Measurements from ENCODE around the gene RPS6KA1. TPM values are rescaled to one million over a fixed set of nuclear protein-coding genes. Genes with fewer than 3 reads are reported as not detected.

RPS6KA1 gene
- total and polyA plus RNA-seq, 10 of the 15 experiments (the other 5 are each of a cell fraction or from before 2014, with no cell fraction given): 5.0 to 136 (median 91.5) TPM

DNA sequence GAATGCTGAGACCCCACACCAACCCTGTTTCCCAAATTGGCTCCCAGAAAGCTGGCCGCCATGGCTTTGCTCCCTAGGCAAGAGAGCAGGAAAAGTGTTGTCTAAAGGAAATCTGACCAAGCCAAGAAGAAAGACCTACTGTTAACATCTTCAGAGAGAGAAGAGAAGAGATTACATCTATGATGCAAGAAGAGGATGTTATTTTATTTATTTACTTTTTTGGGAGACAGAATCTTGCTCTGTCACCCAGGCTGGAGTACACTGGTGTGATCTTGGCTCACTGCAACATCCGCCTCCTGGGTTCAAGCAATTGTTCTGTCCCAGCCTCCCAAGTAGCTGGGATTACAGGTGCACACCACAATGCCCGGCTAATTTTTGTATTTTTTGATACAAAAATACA lies 35.6 kb upstream of the RPS6KA1 start:
- H3K9me3 ChIP-seq (replicated peaks; ENCODE audit: control insufficient read depth, insufficient read depth, low read length): no peaks in the 10 kb centered on the region
- no peak overlapping the region for H3K4me2 ChIP-seq (ENCODE audit: control insufficient read depth, insufficient read depth)
- ChIA-PET RAD21 (ENCODE audit: unreplicated experiment) (no interaction called here), SMC1A (ENCODE audit: uncharacterized antibody, unreplicated experiment) (no interaction called here), POLR2A (interaction anchor here (0.6 kb wide), 2 partner anchors 51 to 374 kb away, joined by 3 to 6 read pairs; no protein-coding TSS in a partner anchor), CTCF (no interaction called here)
- no TSS peak for BruUV-seq (replicated peaks)
- H2AFZ ChIP-seq (ENCODE audit: control insufficient read depth, low read depth, low read length): no peak overlapping the region
- no peaks in the 10 kb centered on the region for H3K36me3 ChIP-seq (ENCODE audit: control insufficient read depth in 2 of 2, insufficient read depth in 2 of 2, low read length in 1 of 2)
- no peak overlapping the region for H3K27ac ChIP-seq (ENCODE audit: control insufficient read depth, insufficient read depth)
- intact Hi-C loops (cut with micrococcal nuclease; ENCODE audit: unreplicated experiment): no loop called here
- H3K9ac ChIP-seq (ENCODE audit: control insufficient read depth, insufficient read depth, low read length): no peak overlapping the region
- ATAC-seq: no peak
- H3K4me1 ChIP-seq (ENCODE audit: control insufficient read depth, insufficient read depth, low read length): peaks cover 11% of the 10 kb centered on the region
- no peak for TF ChIP-seq NFXL1 (IDR thresholded peaks at IDR 0.05; ENCODE audit: borderline replicate concordance)
- no peak for TF ChIP-seq ZBED1 (IDR thresholded peaks at IDR 0.05; ENCODE audit: borderline replicate concordance)
- TF ChIP-seq, protein P1, sequence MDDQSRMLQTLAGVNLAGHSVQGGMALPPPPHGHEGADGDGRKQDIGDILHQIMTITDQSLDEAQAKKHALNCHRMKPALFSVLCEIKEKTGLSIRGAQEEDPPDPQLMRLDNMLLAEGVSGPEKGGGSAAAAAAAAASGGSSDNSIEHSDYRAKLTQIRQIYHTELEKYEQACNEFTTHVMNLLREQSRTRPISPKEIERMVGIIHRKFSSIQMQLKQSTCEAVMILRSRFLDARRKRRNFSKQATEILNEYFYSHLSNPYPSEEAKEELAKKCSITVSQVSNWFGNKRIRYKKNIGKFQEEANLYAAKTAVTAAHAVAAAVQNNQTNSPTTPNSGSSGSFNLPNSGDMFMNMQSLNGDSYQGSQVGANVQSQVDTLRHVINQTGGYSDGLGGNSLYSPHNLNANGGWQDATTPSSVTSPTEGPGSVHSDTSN (IDR thresholded peaks at IDR 0.05; ENCODE audit: insufficient replicate concordance, low read depth, low read length): no peak
- TF ChIP-seq, protein P2, sequence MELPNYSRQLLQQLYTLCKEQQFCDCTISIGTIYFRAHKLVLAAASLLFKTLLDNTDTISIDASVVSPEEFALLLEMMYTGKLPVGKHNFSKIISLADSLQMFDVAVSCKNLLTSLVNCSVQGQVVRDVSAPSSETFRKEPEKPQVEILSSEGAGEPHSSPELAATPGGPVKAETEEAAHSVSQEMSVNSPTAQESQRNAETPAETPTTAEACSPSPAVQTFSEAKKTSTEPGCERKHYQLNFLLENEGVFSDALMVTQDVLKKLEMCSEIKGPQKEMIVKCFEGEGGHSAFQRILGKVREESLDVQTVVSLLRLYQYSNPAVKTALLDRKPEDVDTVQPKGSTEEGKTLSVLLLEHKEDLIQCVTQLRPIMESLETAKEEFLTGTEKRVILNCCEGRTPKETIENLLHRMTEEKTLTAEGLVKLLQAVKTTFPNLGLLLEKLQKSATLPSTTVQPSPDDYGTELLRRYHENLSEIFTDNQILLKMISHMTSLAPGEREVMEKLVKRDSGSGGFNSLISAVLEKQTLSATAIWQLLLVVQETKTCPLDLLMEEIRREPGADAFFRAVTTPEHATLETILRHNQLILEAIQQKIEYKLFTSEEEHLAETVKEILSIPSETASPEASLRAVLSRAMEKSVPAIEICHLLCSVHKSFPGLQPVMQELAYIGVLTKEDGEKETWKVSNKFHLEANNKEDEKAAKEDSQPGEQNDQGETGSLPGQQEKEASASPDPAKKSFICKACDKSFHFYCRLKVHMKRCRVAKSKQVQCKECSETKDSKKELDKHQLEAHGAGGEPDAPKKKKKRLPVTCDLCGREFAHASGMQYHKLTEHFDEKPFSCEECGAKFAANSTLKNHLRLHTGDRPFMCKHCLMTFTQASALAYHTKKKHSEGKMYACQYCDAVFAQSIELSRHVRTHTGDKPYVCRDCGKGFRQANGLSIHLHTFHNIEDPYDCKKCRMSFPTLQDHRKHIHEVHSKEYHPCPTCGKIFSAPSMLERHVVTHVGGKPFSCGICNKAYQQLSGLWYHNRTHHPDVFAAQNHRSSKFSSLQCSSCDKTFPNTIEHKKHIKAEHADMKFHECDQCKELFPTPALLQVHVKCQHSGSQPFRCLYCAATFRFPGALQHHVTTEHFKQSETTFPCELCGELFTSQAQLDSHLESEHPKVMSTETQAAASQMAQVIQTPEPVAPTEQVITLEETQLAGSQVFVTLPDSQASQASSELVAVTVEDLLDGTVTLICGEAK (IDR thresholded peaks at IDR 0.05; ENCODE audit: borderline replicate concordance): no peak
- no peak for TF ChIP-seq MYC (IDR thresholded peaks at IDR 0.05; ENCODE audit: insufficient read depth, insufficient read length, insufficient replicate concordance, low read length, severe bottlenecking)
- TF ChIP-seq GATAD2B (conservative IDR thresholded peaks at IDR 0.05; ENCODE audit: low read depth): no peak
- TF ChIP-seq FOXK2 (IDR thresholded peaks at IDR 0.05): no peak
- TF ChIP-seq CHD4 (IDR thresholded peaks at IDR 0.05): no peak
- no peak for TF ChIP-seq PAX8 (IDR thresholded peaks at IDR 0.05)
- TF ChIP-seq, protein P3, sequence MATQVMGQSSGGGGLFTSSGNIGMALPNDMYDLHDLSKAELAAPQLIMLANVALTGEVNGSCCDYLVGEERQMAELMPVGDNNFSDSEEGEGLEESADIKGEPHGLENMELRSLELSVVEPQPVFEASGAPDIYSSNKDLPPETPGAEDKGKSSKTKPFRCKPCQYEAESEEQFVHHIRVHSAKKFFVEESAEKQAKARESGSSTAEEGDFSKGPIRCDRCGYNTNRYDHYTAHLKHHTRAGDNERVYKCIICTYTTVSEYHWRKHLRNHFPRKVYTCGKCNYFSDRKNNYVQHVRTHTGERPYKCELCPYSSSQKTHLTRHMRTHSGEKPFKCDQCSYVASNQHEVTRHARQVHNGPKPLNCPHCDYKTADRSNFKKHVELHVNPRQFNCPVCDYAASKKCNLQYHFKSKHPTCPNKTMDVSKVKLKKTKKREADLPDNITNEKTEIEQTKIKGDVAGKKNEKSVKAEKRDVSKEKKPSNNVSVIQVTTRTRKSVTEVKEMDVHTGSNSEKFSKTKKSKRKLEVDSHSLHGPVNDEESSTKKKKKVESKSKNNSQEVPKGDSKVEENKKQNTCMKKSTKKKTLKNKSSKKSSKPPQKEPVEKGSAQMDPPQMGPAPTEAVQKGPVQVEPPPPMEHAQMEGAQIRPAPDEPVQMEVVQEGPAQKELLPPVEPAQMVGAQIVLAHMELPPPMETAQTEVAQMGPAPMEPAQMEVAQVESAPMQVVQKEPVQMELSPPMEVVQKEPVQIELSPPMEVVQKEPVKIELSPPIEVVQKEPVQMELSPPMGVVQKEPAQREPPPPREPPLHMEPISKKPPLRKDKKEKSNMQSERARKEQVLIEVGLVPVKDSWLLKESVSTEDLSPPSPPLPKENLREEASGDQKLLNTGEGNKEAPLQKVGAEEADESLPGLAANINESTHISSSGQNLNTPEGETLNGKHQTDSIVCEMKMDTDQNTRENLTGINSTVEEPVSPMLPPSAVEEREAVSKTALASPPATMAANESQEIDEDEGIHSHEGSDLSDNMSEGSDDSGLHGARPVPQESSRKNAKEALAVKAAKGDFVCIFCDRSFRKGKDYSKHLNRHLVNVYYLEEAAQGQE (IDR thresholded peaks at IDR 0.05; ENCODE audit: low read depth, low read length): no peak
- no peak for TF ChIP-seq EED (IDR thresholded peaks at IDR 0.05; ENCODE audit: low read depth)
- DNase-seq (ENCODE audit: low read depth, low spot score): no peak
- H4K20me1 ChIP-seq (ENCODE audit: control insufficient read depth, insufficient read depth): no peaks in the 10 kb centered on the region
- WGBS (ENCODE audit: insufficient coverage, insufficient replicate concordance, low lambda C conversion rate, missing lambda C conversion rate): 98% methylated on average over 3 of the region's 3 CpGs
- H3K27me3 ChIP-seq (replicated peaks in 1 of 2; ENCODE audit: control insufficient read depth in 2 of 2, insufficient read depth in 2 of 2, low read length in 1 of 2): no peaks in the 10 kb centered on the region
- H3K79me2 ChIP-seq (ENCODE audit: control insufficient read depth, insufficient read depth, low read length): no peaks in the 10 kb centered on the region
- H3K4me3 ChIP-seq: no peak overlapping the region
- FAIRE-seq: no peak
- in situ Hi-C loops (cut with MboI): no loop called here
